Peyer's patch (tissue), 4 donors: Measurements from ENCODE around the gene IGSF9B. TPM values are rescaled to one million over a fixed set of nuclear protein-coding genes. Genes with fewer than 3 reads are reported as not detected.
A peak's percentile ranks its signal among the peaks of the same experiment; 100 is the strongest.

Experiments
- DNase-seq, 3 donors: peaks; one replicate each; pipeline ENCODE4 v3.0.0-alpha.2; 2017 to 2019
- H3K27ac ChIP-seq, 4 donors: fragments of 200-600 bp; sonication (generic); one replicate each; pipeline ENCODE4 v1.5.1; 2016 to 2019
- H3K27me3 ChIP-seq, 2 donors: fragments of 200-600 bp; sonication (generic); one replicate each; pipeline ENCODE4 v1.5.1; 2019
- H3K36me3 ChIP-seq, 3 donors: fragments of 200-600 bp; sonication (generic); one replicate each; pipeline ENCODE4 v1.5.1; 2016 to 2019
- H3K4me1 ChIP-seq, 4 donors: fragments of 200-600 bp; sonication (generic); one replicate each; pipeline ENCODE4 v1.5.1; 2016 to 2019
- H3K4me3 ChIP-seq, 4 donors: fragments of 200-600 bp; sonication (generic); 1 replicate in 3 of 4; 2 replicates in 1 of 4; pipeline ENCODE4 v1.5.1; 2016 to 2019; ENCODE audit warnings: mild to moderate bottlenecking in 1 of 4
- H3K9me3 ChIP-seq, 4 donors: fragments of 200-600 bp; sonication (generic); one replicate each; pipeline ENCODE4 v1.5.1; 2016 to 2019; ENCODE audit warnings: mild to moderate bottlenecking in 1 of 4
- CTCF ChIP-seq, 6 experiments: fragments of 450-650 bp in 4 of 6; fragments of 200-600 bp in 2 of 6; sonication (generic) in 1 of 6; IDR thresholded peaks; one replicate each; pipeline ENCODE4 v1.5.1; 2017 to 2019; ENCODE audit warnings: antibody characterized with exemption in 6 of 6, mild to moderate bottlenecking in 3 of 6, moderate library complexity in 1 of 6
- POLR2A ChIP-seq, 2 donors: fragments of 450-650 bp; IDR thresholded peaks; one replicate each; pipeline ENCODE4 v1.5.1; 2017; ENCODE audit warnings: antibody characterized with exemption in 2 of 2, mild to moderate bottlenecking in 2 of 2, moderate library complexity in 2 of 2
- total RNA-seq, 4 donors: library from RNA; depleted of rRNA; stranded (reverse); fragments of >200 nt; gene quantifications; one replicate each; pipeline ENCODE4 v1.1.0, GENCODE V29; 2016

The IGSF9B gene
- total RNA-seq, 4 donors from 2014 or later = 1.1 to 22.3 (median 5.0) TPM

GRCh38 chr11:133903875-133904817, 52.6 kb downstream of the IGSF9B start:
- Histone ChIP-seq H3K27me3 (no peaks in the 10 kb centered on the region), H3K4me1 (no peaks in the 10 kb centered on the region), H3K9me3 (no peaks in the 10 kb centered on the region), H3K36me3 (no peaks in the 10 kb centered on the region), H3K4me3 (no peak overlapping the region), H3K27ac (no peak overlapping the region)
- TF ChIP-seq POLR2A (IDR thresholded peaks at IDR 0.05) (no peak), CTCF (IDR thresholded peaks at IDR 0.05) (no peak)
- DNase-seq = peak in 2 of 3 donors; percentile 8 to 13

GRCh38 chr11:133903056-133903455, 53.7 kb downstream of the IGSF9B start:
- H3K4me3 ChIP-seq = no peak overlapping the region
- DNase-seq = no peak
- no peaks in the 10 kb centered on the region for H3K36me3 ChIP-seq
- no peaks in the 10 kb centered on the region for H3K27me3 ChIP-seq
- H3K4me1 ChIP-seq = no peaks in the 10 kb centered on the region
- H3K27ac ChIP-seq = no peak overlapping the region
- H3K9me3 ChIP-seq = no peaks in the 10 kb centered on the region
- TF ChIP-seq CTCF (IDR thresholded peaks at IDR 0.05) (no peak), POLR2A (IDR thresholded peaks at IDR 0.05) (no peak)

- TF ChIP-seq CTCF (IDR thresholded peaks at IDR 0.05) (no peak), POLR2A (IDR thresholded peaks at IDR 0.05) (no peak)
- Histone ChIP-seq H3K9me3 (no peaks in the 10 kb centered on the region), H3K27me3 (no peaks in the 10 kb centered on the region), H3K4me1 (no peaks in the 10 kb centered on the region), H3K4me3 (no peak overlapping the region), H3K27ac (no peak overlapping the region), H3K36me3 (no peaks in the 10 kb centered on the region)
- DNase-seq = peak in 2 of 3 donors; percentile 19 to 28
Measured at GRCh38 chr11:133902506-133902905, 54.3 kb downstream of the IGSF9B start.

- Histone ChIP-seq H3K4me3 (no peak overlapping the region), H3K4me1 (no peaks in the 10 kb centered on the region), H3K9me3 (no peaks in the 10 kb centered on the region), H3K27me3 (no peaks in the 10 kb centered on the region), H3K27ac (no peak overlapping the region), H3K36me3 (no peaks in the 10 kb centered on the region)
- TF ChIP-seq CTCF (IDR thresholded peaks at IDR 0.05) (no peak), POLR2A (IDR thresholded peaks at IDR 0.05) (no peak)
- peak in 2 of 3 donors; percentile 6 to 13 for DNase-seq
Measured at GRCh38 chr11:133901999-133902398, 54.8 kb downstream of the IGSF9B start.

GRCh38 chr11:133901316-133901715, 55.5 kb downstream of the IGSF9B start:
- Histone ChIP-seq H3K4me3 (no peak overlapping the region), H3K27me3 (no peaks in the 10 kb centered on the region), H3K27ac (no peak overlapping the region), H3K36me3 (no peaks in the 10 kb centered on the region), H3K4me1 (no peaks in the 10 kb centered on the region), H3K9me3 (no peaks in the 10 kb centered on the region)
- TF ChIP-seq CTCF (IDR thresholded peaks at IDR 0.05) (no peak), POLR2A (IDR thresholded peaks at IDR 0.05) (no peak)
- DNase-seq = peak in 2 of 3 donors; percentile 9 to 17
